ENCODE measurements around the gene TOM1L2.
A peak's percentile ranks its signal among the peaks of the same experiment; 100 is the strongest.

The TOM1L2 gene

GRCh38 chr17:17868641-17869522, 103.3 kb downstream of the TOM1L2 start:
- DNase-seq, result no peak

DNA sequence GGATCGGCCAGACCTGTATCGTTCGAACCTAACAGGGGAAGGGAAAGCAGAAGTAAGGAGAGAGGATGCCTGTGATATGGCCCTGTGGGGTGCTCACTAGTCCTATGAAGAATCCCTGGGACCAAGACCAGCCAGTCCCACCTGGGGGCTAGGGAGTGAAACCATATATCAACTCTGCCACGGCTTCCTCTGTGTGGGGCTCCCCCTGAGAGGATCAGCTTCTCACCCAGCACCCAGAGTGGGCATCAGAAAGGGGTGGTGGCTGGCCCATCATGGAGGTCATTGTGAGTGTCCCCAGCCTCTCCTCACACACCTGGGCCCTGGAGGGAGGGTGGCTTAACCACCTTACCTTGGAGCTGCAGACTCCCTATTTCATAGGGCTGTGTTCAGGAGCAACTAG, 105.3 kb downstream of the TOM1L2 start:
- DNase-seq, result no peak

GRCh38 chr17:17866425-17866824, 105.8 kb downstream of the TOM1L2 start:
- no peak for DNase-seq

DNA sequence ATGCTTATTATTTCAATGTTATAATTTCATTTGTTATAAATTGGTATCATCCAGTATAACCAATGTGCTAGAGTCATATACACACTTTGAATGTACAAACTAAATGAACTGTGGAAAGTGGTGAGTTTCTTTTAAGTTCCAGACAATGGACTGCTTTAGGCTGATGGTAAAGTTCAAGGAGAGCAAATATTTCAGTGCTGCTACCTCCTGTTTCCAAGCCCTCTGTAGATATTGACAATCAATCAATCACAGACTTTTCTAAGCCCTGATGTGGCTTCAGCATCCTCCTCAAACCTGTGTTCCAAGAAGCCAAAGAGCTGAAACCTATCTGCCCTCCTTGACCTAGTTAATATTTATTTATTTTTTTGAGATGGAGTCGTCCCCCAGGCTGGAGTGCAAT, 107.2 kb downstream of the TOM1L2 start:
- no peak for DNase-seq

DNA sequence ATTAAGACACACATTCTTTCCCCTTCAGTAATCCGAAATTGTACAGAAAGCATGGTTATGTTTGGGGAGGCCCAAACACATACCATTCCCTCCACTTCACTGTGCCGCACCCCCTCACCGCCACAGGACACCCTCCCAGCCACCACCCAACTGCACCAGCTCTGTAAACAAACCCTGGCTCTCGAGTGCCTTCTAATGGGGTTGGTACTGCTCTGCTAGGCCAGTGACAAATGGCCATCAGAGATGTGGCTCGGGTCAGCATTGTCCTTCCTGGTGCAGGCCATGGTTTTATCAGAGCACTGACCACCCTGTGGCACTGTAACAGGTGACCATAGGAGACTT, 111.5 kb downstream of the TOM1L2 start:
- no peak for DNase-seq

GRCh38 chr17:17859909-17860765, 112.1 kb downstream of the TOM1L2 start:
- peak in 1 of 2 experiments; percentile 69 for DNase-seq

GRCh38 chr17:17857496-17857895, 114.7 kb downstream of the TOM1L2 start:
- DNase-seq, result no peak

DNA sequence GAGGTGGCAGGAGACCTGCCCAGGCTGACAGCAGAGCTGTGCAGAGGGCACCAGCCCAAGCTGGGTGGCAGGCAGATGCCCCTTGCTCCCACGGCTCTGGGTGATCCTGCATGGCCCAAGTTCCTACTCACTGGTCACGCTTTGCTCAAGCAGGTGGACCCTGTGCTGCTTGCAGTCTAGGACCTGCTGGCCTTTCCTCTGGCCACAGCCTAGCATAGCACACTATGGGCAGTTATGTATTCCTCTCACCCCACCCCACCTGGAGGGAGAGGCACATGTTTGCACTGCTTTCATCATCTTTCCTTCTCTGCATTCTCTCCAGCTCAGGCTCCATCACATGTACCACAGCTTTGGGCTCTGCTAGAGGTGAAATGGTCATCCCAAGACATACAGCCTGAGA, 115.8 kb downstream of the TOM1L2 start:
- DNase-seq, result no peak

- no peak for DNase-seq
Measured at GRCh38 chr17:17855976-17856375, 116.2 kb downstream of the TOM1L2 start.

- no peak for DNase-seq
Measured at GRCh38 chr17:17853811-17854447, 118.3 kb downstream of the TOM1L2 start.

- no peak for DNase-seq
Measured at GRCh38 chr17:17852930-17853329, 119.3 kb downstream of the TOM1L2 start.

GRCh38 chr17:17851103-17852002, 120.8 kb downstream of the TOM1L2 start:
- no peak for DNase-seq

GRCh38 chr17:17849845-17850373, 122.3 kb downstream of the TOM1L2 start:
- DNase-seq, result no peak

DNA sequence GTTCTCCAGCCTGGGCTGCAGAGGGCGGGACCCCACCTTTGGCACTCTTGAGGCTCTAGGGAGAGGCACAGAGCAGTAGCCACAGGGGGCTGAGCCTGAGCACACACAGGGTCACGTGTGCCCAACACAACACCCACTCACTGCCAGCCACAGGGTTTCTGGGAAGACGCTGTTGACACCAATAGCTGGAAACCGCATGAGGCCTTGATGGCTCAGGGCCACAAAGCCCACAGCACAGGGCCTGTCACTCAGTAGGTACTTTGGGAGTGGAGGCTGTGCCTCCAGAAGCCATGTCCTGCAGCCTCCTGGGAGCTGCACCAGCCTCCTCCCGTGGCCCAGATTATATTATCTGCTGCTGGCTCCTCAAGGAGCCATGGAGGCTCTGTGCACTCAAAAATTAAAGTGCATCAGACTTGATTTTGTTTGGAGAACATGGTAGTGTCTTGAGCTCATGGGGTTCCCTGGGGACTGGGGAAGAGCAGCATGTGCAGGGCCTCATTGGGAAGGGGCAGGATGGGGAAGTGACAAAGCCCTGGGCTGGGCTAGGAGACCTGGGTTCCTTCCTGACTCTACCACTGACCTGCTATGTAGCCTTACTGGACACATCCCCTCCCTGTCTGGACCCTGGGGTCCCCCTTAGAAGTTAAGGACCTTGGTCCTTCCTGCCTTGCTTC, 122.9 kb downstream of the TOM1L2 start:
- DNase-seq, result peak in 1 of 2 experiments; percentile 34

DNA sequence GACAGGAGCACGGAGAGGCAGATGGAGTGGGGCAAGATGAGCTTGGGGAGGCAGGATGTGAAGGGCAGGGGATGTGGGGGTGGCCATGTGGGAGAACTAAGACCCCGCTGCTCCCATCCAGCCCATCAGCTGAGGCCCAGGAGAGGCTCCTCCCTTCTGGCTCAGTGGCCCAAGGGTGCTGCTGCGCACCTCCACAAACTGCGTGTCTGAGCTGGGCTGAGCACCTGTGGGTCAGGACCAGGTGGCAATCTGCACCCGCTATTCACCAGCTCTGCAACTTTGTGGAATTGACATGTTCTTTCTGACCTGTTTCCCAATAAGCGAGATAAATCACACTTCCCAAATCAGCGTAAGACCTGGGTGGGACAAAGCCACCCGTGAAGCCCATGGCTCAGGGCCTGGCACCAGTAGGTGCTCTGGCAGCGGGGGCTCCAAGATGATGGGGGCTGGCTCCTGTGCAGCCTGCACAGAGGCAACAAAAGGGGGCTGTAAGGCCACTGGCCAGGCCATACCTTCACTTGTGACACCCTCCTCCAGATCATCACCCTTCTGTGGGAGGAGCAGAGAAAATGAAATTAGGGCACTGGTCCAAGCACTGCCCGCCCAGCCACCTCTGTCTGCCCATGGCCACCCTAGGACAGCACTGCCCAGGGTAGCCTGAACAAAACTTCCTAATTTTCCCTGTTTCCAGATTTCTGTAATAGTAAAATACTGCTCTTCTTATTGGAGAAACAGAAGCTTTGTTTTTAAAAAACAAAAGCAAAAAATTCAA, 123.7 kb downstream of the TOM1L2 start:
- no peak for DNase-seq

GRCh38 chr17:17847726-17848125, 124.5 kb downstream of the TOM1L2 start:
- DNase-seq, result no peak

DNA sequence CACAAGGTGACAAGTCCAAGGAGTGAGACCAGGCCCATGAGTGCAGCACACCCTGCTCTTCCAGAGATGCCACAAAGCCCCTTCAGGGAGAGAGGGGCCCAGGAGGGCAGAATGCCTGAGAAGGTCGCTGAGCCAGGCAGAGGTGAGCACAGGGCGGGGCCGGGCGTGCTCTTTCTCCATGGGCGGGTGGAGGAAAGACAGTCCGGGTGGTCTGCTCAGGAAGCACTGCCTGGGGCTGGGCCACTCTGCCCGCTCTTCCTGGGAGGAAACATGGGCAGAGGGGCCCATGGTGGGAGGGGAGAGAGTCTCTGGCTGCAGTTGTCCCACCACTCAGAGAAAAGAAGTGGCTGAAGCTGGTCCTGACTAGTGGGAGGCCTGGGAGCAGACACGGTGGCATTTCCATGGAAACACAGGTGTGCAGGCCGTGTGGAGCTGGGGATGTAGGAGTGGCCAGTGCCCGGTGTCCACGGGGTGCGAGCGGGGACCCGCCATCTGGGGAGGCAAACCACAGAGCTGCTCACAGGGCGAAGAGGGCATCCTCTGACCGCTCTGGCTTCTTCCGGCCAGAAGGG, 125.0 kb downstream of the TOM1L2 start:
- DNase-seq, result no peak

DNA sequence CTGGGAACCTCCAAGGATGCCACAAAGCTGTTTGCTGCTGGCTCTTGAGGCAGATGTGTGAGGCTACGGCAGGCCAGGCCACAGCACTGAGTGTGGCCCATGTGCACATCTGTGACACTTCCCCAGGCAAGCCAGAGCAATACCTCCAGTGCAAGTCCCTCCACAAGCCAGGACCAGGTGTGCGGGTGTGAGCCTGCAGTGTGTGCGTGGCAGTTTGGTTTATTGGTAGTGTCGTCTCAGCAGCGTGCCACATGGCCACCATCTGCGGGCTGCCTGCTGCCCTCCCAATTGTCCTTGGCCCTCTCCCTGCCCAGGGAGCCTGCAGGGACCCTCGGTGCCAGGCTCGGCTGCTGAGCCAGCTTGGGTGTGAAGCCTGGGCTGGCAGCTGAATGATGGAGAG, 125.6 kb downstream of the TOM1L2 start:
- DNase-seq, result no peak

- DNase-seq, result no peak
Measured at GRCh38 chr17:17846003-17846402, 126.2 kb downstream of the TOM1L2 start.

DNA sequence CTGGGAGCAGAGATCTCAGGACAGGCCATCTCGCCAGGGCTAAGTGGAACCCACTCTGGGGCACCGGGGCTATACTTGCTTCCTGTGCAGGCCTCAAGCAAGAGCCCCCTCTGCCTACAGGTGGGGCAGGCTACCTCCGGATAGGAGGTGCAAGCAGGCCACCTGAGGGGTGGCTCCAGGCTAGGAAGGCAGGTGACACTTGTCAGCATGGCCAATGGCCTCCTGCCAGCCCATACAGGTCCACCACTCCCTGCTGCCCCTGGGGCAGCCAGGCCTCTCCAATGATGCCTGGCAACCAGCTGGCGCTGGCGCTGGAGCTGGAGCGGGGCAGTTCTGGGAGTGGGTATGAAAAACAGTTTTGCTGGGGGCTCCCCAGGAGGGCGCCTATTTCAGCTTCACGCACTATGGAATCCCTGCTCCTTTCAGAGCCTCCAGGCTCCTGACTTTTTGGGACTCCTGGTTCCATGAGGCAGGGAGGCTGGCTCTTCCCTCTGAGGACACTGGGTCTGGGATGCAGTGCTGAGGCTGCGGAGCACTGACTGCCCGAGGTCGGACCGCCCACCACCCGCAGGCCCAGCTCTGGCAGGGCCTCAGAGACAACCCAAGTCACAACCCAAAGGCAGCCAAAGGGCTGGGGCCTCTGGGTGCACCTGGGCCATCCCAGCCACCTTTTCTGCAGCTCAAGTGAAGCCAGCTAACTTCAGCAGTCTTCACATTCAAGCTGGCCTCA, 127.0 kb downstream of the TOM1L2 start:
- no peak for DNase-seq
